ENCODE measurements around the gene ZNRF1. TPM values are rescaled to one million over a fixed set of nuclear protein-coding genes. Genes with fewer than 3 reads are reported as not detected.

The ZNRF1 gene
- total and polyA plus RNA-seq, 4 donors: 13.2 to 103 (median 54.9) TPM

- H3K9me3 ChIP-seq (ENCODE audit: control insufficient read depth, insufficient read depth, low read length): no peaks in the 10 kb centered on the region
- no peak overlapping the region for H3K27ac ChIP-seq (ENCODE audit: low read depth, low read length)
- DNase-seq (ENCODE audit: low read depth in 4 of 6, low spot score in 6 of 6): no peak
- H3K4me3 ChIP-seq (ENCODE audit: low read depth, low read length): no peak overlapping the region
- H3K36me3 ChIP-seq (ENCODE audit: control insufficient read depth, insufficient read depth, low read length): no peaks in the 10 kb centered on the region
- no peaks in the 10 kb centered on the region for H3K4me1 ChIP-seq (ENCODE audit: control insufficient read depth, insufficient read depth, low read length)
- no peaks in the 10 kb centered on the region for H3K27me3 ChIP-seq (ENCODE audit: control insufficient read depth, insufficient read depth, low read length)
Observed at GRCh38 chr16:75029854-75030253, 31.0 kb downstream of the ZNRF1 start.

DNA sequence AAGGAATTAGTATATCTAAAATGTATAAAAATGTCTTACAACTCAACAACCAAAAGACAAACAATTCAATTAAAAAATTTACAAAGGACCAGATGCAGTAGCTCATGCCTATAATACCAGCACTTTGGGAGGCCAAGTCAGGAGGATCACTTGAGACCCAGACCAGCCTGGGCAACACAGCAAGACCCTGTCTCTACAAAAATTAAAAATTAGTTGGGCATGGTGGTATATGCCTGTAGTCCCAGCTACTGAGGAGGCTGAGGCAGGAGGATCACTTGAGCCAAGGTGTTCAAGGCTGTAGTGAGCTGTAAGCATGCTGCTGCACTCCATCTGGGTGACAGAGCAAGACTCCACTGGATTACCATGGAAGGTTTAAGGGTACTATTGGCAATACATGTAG, 33.8 kb downstream of the ZNRF1 start:
- no peak overlapping the region for H3K27ac ChIP-seq (ENCODE audit: low read depth, low read length)
- H3K36me3 ChIP-seq (ENCODE audit: control insufficient read depth, insufficient read depth, low read length): no peaks in the 10 kb centered on the region
- no peaks in the 10 kb centered on the region for H3K4me1 ChIP-seq (ENCODE audit: control insufficient read depth, insufficient read depth, low read length)
- DNase-seq (ENCODE audit: low read depth in 4 of 6, low spot score in 6 of 6): no peak
- H3K9me3 ChIP-seq (ENCODE audit: control insufficient read depth, insufficient read depth, low read length): no peaks in the 10 kb centered on the region
- no peak overlapping the region for H3K4me3 ChIP-seq (ENCODE audit: low read depth, low read length)
- H3K27me3 ChIP-seq (ENCODE audit: control insufficient read depth, insufficient read depth, low read length): no peaks in the 10 kb centered on the region

GRCh38 chr16:75035410-75035968, 36.7 kb downstream of the ZNRF1 start:
- DNase-seq (ENCODE audit: low read depth in 4 of 6, low spot score in 6 of 6): no peak
- Histone ChIP-seq H3K36me3 (ENCODE audit: control insufficient read depth, insufficient read depth, low read length) (no peaks in the 10 kb centered on the region), H3K4me3 (ENCODE audit: low read depth, low read length) (no peak overlapping the region), H3K9me3 (ENCODE audit: control insufficient read depth, insufficient read depth, low read length) (no peaks in the 10 kb centered on the region), H3K27me3 (ENCODE audit: control insufficient read depth, insufficient read depth, low read length) (no peaks in the 10 kb centered on the region), H3K4me1 (ENCODE audit: control insufficient read depth, insufficient read depth, low read length) (no peaks in the 10 kb centered on the region), H3K27ac (ENCODE audit: low read depth, low read length) (no peak overlapping the region)
- WGBS (ENCODE audit: insufficient coverage): 89% methylated on average over 9 of the region's 9 CpGs

DNA sequence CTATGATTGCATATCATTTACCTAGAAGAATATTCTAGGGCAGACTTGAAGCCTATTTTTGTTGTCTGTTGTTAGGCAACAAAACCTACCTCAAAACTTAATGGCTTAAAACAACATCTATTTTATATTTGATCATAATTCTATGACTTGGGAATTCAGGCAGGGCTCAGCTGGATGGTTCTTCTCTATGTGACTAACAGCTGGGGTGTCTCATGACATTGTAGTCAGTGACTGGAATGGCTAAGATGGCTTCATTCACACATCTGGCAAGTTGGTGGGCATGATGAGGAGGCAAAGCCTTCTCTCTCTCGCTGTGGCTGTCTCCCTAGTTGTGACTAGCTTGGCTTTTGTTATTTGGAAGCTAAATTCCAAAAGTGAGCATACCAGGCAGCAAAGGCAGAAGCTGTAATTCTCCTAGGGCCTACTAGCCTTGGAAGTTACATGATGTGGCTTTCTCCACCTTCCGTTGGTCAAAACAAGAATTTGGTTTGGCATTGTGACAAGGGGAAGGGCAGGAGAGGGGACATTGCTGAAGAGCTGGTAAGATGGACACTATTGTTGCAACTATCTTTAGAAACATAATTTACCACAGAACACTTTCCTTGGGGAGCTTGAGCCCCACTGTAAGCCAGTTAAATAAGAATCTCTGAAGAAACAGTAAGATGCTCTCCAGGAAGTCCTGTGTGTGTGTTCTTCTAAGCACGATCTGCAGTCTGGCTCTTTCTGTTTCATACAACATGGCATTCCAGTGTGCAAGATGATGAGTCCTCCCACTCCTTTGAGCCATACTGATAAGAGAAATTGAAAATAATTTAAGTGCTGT, 39.4 kb downstream of the ZNRF1 start:
- no peak for DNase-seq (ENCODE audit: low read depth in 4 of 6, low spot score in 6 of 6)
- WGBS (ENCODE audit: insufficient coverage): no CpG with 5 or more reads among the region's 3 CpGs
- H3K4me3 ChIP-seq (ENCODE audit: low read depth, low read length): no peak overlapping the region

DNA sequence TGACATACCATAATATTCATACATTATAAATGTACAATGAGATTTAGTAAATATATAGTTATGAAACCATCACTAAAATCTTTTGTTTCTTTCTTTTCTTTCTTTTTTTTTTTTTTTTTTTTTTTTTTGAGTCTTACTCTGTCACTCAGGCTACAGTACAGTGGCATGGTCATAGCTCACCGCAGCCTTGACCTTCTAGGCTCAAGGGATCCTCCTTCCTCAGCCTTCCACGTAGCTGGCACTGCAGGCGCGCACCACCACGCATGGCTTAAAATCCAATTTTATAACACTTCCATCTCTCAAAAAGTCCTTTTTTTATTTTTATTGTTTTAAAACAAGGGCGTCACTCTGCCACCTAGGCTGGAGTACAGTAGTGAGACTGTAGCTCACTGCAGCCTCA, 41.1 kb downstream of the ZNRF1 start:
- Histone ChIP-seq H3K36me3 (ENCODE audit: control insufficient read depth, insufficient read depth, low read length) (no peaks in the 10 kb centered on the region), H3K27ac (ENCODE audit: low read depth, low read length) (no peak overlapping the region), H3K4me3 (ENCODE audit: low read depth, low read length) (no peak overlapping the region), H3K27me3 (ENCODE audit: control insufficient read depth, insufficient read depth, low read length) (no peaks in the 10 kb centered on the region), H3K9me3 (ENCODE audit: control insufficient read depth, insufficient read depth, low read length) (no peaks in the 10 kb centered on the region), H3K4me1 (ENCODE audit: control insufficient read depth, insufficient read depth, low read length) (peaks cover 5% of the 10 kb centered on the region)
- WGBS (ENCODE audit: insufficient coverage): 67% methylated on average over 3 of the region's 6 CpGs
- DNase-seq (ENCODE audit: low read depth in 4 of 6, low spot score in 6 of 6): no peak

More for the DNA sequence above, 39.4 kb downstream of the ZNRF1 start:
- Histone ChIP-seq H3K36me3 (ENCODE audit: control insufficient read depth, insufficient read depth, low read length) (no peaks in the 10 kb centered on the region), H3K9me3 (ENCODE audit: control insufficient read depth, insufficient read depth, low read length) (no peaks in the 10 kb centered on the region), H3K4me1 (ENCODE audit: control insufficient read depth, insufficient read depth, low read length) (peaks cover 5% of the 10 kb centered on the region), H3K27me3 (ENCODE audit: control insufficient read depth, insufficient read depth, low read length) (no peaks in the 10 kb centered on the region), H3K27ac (ENCODE audit: low read depth, low read length) (no peak overlapping the region)

DNA sequence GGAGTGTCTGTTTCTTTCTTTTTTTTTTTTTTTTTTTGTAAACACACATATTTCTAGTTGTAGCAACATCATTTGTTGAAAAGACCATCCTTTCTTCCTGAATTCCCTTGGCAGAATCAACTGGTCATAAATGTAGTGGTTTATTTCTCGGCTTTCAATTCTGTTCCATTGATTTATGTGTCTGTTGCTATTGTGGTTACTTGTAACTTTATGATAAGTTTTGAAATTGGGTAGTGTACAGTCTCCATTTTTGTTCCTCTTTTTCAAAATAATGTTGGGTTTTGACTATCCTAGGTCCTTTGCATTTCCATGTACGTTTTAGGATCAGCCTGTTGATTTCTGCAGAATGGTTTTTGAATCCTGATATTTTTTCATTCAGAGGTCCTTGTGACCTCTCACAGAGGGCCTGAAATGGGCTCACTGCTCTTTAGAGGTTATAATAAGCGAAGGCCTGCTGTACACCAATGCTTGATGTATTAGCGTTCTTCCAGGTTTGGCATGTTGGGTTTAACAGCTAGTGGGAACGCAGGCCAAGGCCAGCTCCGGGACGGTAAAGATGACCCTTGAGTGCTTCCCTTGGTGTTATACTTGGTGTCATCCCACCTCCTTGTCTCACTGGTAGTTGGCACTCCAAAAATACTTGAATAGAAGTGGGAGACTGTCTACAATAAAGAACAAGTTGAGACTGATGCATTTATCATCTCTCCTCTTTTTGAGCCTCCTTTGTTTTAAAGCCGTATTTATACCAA, 43.8 kb downstream of the ZNRF1 start:
- Histone ChIP-seq H3K4me1 (ENCODE audit: control insufficient read depth, insufficient read depth, low read length) (peaks cover 9% of the 10 kb centered on the region), H3K9me3 (ENCODE audit: control insufficient read depth, insufficient read depth, low read length) (no peaks in the 10 kb centered on the region), H3K27ac (ENCODE audit: low read depth, low read length) (peak overlapping the region; percentile 6), H3K36me3 (ENCODE audit: control insufficient read depth, insufficient read depth, low read length) (no peaks in the 10 kb centered on the region), H3K4me3 (ENCODE audit: low read depth, low read length) (no peak overlapping the region), H3K27me3 (ENCODE audit: control insufficient read depth, insufficient read depth, low read length) (no peaks in the 10 kb centered on the region)
- DNase-seq (ENCODE audit: low read depth in 4 of 6, low spot score in 6 of 6): no peak
- WGBS (ENCODE audit: insufficient coverage): 62% methylated on average over 6 of the region's 8 CpGs

DNA sequence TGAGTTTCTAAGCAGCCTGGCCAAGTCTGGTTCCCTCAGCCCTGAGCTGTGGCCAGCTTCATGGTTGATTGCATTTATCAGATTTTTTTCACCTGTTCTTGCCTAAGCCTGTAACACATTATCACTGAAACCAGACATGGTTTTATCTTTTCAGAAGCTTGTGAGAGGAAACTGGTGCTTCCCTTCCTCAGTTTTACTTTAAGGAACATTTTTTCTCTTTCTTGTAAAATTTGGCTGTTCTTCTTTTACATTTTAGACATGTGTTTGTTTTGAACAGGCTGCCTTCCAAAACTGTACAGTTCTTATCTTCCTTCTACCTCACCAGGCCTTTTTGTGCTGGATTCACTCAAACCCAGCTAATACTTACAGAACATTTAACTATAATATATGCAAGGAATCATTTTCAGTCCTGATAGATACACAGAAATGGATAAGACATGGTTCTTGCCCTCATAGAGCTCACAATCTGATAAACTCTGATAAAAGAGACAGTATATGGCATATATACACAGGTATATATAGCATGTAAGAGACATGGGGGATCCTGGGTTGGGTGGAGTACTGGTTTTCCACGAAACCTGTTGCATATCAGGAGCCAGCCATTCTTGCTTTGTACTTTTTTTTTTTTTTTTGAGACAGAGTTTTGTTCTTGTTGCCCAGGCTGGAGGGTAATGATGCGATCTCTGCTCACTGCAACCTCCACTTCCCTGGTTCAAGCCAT, 44.5 kb downstream of the ZNRF1 start:
- Histone ChIP-seq H3K9me3 (ENCODE audit: control insufficient read depth, insufficient read depth, low read length) (no peaks in the 10 kb centered on the region), H3K4me3 (ENCODE audit: low read depth, low read length) (no peak overlapping the region), H3K36me3 (ENCODE audit: control insufficient read depth, insufficient read depth, low read length) (no peaks in the 10 kb centered on the region), H3K4me1 (ENCODE audit: control insufficient read depth, insufficient read depth, low read length) (peaks cover 9% of the 10 kb centered on the region), H3K27me3 (ENCODE audit: control insufficient read depth, insufficient read depth, low read length) (no peaks in the 10 kb centered on the region), H3K27ac (ENCODE audit: low read depth, low read length) (peak overlapping the region; percentile 6)
- no CpG with 5 or more reads among the region's 2 CpGs for WGBS (ENCODE audit: insufficient coverage)
- DNase-seq (ENCODE audit: low read depth in 4 of 6, low spot score in 6 of 6): peak in 1 of 6 donors; percentile 20

- Histone ChIP-seq H3K27ac (ENCODE audit: low read depth, low read length) (no peak overlapping the region), H3K4me3 (ENCODE audit: low read depth, low read length) (no peak overlapping the region), H3K9me3 (ENCODE audit: control insufficient read depth, insufficient read depth, low read length) (no peaks in the 10 kb centered on the region), H3K4me1 (ENCODE audit: control insufficient read depth, insufficient read depth, low read length) (peaks cover 9% of the 10 kb centered on the region), H3K36me3 (ENCODE audit: control insufficient read depth, insufficient read depth, low read length) (no peaks in the 10 kb centered on the region), H3K27me3 (ENCODE audit: control insufficient read depth, insufficient read depth, low read length) (no peaks in the 10 kb centered on the region)
- DNase-seq (ENCODE audit: low read depth in 4 of 6, low spot score in 6 of 6): peak in 1 of 6 donors; percentile 36
- 43% methylated on average over 1 of the region's 3 CpGs for WGBS (ENCODE audit: insufficient coverage)
Observed at GRCh38 chr16:75044800-75045361, 46.1 kb downstream of the ZNRF1 start.

- Histone ChIP-seq H3K4me3 (ENCODE audit: low read depth, low read length) (no peak overlapping the region), H3K9me3 (ENCODE audit: control insufficient read depth, insufficient read depth, low read length) (no peaks in the 10 kb centered on the region), H3K27me3 (ENCODE audit: control insufficient read depth, insufficient read depth, low read length) (no peaks in the 10 kb centered on the region), H3K27ac (ENCODE audit: low read depth, low read length) (no peak overlapping the region), H3K36me3 (ENCODE audit: control insufficient read depth, insufficient read depth, low read length) (no peaks in the 10 kb centered on the region), H3K4me1 (ENCODE audit: control insufficient read depth, insufficient read depth, low read length) (peaks cover 9% of the 10 kb centered on the region)
- 56% methylated on average over 3 of the region's 3 CpGs for WGBS (ENCODE audit: insufficient coverage)
- no peak for DNase-seq (ENCODE audit: low read depth in 4 of 6, low spot score in 6 of 6)
Observed at GRCh38 chr16:75045424-75045823, 46.6 kb downstream of the ZNRF1 start.

Measured in spinal cord (tissue), 10 donors.